ENCODE data around the gene FBH1.

DNA sequence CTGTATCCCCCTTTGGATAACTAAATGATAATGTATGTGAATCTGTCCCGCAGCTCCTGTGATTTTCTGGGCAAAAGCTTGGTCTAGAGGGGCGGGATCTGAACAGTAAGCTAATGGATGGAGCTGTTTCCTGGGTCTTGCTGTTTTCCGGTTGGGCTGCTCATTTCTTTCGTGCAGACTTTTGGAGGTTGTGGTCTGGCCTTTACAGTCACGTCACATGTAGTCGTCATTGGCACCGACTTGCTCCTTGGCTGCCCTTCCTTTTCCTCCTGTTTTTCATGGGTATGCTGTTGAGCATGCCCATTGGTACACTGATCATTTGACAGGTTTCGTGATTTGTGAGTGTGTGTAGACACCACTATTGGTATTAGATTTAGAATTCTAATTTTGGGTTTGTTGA, 2.0 kb downstream of the FBH1 start:
- TF ChIP-seq, protein P1, sequence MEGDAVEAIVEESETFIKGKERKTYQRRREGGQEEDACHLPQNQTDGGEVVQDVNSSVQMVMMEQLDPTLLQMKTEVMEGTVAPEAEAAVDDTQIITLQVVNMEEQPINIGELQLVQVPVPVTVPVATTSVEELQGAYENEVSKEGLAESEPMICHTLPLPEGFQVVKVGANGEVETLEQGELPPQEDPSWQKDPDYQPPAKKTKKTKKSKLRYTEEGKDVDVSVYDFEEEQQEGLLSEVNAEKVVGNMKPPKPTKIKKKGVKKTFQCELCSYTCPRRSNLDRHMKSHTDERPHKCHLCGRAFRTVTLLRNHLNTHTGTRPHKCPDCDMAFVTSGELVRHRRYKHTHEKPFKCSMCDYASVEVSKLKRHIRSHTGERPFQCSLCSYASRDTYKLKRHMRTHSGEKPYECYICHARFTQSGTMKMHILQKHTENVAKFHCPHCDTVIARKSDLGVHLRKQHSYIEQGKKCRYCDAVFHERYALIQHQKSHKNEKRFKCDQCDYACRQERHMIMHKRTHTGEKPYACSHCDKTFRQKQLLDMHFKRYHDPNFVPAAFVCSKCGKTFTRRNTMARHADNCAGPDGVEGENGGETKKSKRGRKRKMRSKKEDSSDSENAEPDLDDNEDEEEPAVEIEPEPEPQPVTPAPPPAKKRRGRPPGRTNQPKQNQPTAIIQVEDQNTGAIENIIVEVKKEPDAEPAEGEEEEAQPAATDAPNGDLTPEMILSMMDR (IDR thresholded peaks at IDR 0.05): no peak
- TF ChIP-seq POLR2AphosphoS5 (IDR thresholded peaks at IDR 0.05; ENCODE audit: low read depth, low read length) (no peak), TCF7L2 (IDR thresholded peaks at IDR 0.05; ENCODE audit: low read depth, low read length) (no peak), SIN3A (IDR thresholded peaks at IDR 0.05; ENCODE audit: borderline replicate concordance, insufficient read depth, low read depth, low read length) (no peak)
- TF ChIP-seq, protein P2, sequence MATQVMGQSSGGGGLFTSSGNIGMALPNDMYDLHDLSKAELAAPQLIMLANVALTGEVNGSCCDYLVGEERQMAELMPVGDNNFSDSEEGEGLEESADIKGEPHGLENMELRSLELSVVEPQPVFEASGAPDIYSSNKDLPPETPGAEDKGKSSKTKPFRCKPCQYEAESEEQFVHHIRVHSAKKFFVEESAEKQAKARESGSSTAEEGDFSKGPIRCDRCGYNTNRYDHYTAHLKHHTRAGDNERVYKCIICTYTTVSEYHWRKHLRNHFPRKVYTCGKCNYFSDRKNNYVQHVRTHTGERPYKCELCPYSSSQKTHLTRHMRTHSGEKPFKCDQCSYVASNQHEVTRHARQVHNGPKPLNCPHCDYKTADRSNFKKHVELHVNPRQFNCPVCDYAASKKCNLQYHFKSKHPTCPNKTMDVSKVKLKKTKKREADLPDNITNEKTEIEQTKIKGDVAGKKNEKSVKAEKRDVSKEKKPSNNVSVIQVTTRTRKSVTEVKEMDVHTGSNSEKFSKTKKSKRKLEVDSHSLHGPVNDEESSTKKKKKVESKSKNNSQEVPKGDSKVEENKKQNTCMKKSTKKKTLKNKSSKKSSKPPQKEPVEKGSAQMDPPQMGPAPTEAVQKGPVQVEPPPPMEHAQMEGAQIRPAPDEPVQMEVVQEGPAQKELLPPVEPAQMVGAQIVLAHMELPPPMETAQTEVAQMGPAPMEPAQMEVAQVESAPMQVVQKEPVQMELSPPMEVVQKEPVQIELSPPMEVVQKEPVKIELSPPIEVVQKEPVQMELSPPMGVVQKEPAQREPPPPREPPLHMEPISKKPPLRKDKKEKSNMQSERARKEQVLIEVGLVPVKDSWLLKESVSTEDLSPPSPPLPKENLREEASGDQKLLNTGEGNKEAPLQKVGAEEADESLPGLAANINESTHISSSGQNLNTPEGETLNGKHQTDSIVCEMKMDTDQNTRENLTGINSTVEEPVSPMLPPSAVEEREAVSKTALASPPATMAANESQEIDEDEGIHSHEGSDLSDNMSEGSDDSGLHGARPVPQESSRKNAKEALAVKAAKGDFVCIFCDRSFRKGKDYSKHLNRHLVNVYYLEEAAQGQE (IDR thresholded peaks at IDR 0.05; ENCODE audit: insufficient read depth in 1 of 2, low read depth in 2 of 2, low read length in 1 of 2): no peak
